HuH-7.5 (cell line): ENCODE measurements around the gene PPP1R26.
"Not testable (repeated sequence)": the region's sequence is repeated elsewhere in the genome, so short reads cannot be mapped to it uniquely, and the experiment has no call there.

ENCODE experiments used
- DNase-seq: peaks from one replicate; pipeline ENCODE4 v3.0.0; 2011; ENCODE audit warnings: low spot score

The PPP1R26 gene, protein sequence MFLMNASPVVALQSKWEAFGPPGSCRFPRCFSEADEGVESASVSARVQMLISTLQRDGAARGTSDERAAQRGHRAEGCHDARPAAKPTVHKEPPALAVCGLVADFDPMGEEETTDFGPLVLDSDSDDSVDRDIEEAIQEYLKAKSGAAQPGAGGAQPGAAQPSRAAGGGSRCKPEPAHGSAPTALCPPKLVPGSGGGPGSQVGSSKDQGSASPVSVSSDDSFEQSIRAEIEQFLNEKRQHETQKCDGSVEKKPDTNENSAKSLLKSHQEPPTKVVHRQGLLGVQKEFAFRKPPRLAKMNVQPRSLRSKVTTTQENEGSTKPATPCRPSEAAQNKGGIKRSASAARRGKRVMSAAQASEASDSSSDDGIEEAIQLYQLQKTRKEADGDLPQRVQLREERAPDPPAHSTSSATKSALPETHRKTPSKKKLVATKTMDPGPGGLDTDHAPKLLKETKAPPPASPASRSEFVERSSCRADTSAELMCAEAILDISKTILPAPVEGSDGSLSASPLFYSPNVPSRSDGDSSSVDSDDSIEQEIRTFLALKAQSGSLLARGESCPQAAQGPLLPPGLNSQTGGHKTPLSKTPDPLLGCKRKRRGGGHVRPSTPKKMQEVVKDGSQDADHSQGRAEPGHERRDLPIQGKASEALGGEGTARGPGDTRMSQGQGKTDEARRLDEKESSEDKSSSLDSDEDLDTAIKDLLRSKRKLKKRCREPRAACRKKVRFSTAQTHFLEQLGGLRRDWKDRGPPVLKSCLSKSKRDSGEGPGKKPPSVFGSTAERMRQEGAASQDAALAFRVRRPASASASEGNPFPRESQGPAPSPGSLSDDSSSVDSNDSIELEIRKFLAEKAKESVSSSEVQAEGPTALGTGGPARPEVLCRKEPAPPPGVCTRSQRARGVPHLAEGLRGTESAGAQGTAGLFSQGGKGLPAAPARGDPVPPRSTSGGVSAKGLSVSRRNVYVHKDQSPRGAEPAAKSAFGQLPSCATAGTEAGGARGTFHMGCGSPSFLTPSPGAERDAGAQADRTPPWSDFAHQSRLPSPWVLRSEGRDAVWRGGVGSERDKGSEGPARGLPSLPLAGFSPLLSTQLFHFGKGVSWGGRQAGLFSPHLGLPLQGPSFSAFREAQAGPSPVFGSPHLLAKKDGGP (N-terminal part only)

GRCh38 chr9:135479469-135480052, at the start of gene PPP1R26:
Gene PPP1R26, plus strand, starts transcription at chr9:135479782. Its CDS starts 4,729 bp downstream, at chr9:135484511.
- no peak for DNase-seq

GRCh38 chr9:135437259-135437658, 42.3 kb upstream of the PPP1R26 start:
- DNase-seq, result no peak

DNA sequence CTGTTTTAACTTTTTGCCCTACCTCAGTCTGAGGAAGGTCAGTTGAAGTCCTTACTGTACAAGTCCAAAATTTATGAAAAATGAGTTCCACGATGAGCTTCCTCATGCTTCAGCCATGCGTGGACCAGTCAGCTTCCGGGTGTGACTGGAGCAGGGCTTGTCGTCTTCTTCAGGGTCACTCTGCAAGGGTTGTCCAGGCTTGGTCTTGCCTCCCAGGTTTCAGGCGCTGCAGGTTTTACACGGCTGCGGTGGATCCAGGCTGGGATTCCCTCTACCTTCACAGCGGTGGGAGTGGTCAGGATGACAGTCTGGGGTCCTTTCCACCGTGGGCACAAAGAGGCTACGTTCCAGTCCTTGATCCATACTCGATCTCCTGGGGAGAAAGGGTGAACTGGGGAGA, 41.9 kb upstream of the PPP1R26 start:
- not testable (repeated sequence) for DNase-seq

DNA sequence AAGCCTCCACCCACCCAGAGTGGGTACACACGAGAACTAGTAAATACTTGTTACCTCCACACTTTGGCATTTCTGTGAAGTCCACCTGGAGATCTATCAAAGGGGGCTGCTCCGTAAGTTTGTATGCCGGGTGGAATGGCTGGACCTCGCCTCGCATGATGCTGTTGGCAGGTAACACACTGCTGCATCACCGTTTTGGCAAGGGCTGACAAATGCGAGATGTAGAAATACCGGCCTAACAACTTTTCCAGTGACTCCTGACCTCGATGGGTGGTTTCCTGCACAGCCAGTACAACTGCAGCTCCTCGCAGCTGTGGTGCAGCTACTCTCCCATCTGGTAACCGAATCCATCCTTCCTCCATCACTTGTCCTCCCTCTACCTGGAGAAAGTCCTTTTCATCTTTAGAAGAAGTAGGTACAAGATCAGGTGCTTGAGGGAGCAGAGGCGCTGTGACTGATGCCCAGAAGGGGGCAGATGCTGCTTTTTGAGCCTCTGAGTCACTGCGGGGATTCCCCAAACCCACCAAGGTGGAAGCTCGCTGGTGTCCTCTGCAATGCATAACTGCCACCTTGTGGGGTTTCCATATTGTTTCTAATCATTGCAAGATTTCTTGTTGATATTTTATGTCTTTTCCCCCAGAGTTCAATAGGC, 40.9 kb upstream of the PPP1R26 start:
- DNase-seq, result not testable (repeated sequence)

DNA sequence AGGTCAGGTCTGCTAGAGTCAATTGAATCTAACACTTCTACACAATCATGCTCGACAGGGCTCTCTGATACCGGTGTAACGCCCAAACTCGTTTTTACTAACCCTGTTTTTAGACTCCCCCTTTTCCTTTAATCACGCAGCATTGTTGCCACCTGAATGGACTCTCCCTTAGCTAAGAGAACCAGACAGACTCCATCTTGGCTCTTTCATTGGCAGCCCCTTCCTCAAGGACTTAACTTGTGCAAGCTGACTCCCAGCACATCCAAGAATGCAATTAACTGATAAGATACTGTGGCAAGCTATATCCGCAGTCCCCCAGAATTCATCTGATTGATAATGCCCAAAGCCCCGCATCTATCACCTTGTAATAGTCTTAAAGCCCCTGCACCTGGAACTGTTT, 40.1 kb upstream of the PPP1R26 start:
- DNase-seq, result not testable (repeated sequence)

- DNase-seq, result no peak
Measured at GRCh38 chr9:135439916-135440315, 39.7 kb upstream of the PPP1R26 start.

DNA sequence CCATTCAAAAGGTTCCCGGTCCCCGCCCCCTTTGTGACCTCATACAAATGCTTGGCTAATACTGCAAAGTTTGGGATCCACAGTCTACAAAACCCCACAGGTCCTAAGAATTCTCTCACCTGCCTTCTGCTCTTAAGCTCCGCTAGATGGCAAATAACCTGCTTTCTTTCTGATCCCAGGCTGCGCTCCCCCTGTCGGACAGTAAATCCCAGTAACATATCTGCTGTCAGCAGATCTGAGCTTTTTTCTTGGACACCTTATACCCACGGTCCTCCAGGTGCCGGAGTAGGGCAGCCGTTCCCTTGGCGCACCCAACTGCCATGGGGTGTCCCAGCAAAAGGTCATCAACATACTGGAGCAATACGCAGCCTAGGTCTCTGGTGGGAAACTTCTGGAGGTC, 39.0 kb upstream of the PPP1R26 start:
- no peak for DNase-seq

GRCh38 chr9:135441105-135442071, 38.2 kb upstream of the PPP1R26 start:
- not testable (repeated sequence) for DNase-seq

- DNase-seq, result no peak
Measured at GRCh38 chr9:135442075-135442474, 37.5 kb upstream of the PPP1R26 start.

DNA sequence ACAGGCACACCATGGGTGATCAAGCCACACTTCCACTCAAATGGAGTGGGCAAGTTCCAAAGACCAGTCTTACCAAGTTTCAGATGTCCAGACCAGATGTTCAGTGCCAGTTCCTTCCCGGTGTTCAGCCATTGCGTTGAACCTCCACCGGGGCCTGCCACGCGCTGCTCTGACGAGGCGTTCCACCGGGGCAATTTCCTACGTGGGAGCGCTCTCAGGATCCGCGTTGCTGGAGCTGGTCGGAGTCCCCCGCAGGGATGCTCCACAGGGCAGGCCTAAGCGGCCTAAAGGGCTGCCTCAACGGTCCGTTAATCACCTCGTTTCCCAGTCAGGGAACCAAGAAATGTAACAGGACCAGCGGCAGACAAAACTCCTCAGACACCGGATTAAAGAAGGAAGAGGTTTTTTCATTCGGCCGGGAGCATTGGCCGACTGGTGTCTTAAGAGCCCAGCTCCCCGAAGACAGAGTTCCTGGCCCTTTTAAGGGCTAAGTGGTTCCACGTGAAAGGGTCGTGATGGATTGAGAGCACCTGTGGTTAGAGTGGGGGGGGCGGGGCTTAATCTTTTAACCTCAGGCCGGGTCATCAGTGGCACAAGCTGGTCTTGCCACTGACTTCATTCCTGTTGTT, 35.7 kb upstream of the PPP1R26 start:
- no peak for DNase-seq

DNA sequence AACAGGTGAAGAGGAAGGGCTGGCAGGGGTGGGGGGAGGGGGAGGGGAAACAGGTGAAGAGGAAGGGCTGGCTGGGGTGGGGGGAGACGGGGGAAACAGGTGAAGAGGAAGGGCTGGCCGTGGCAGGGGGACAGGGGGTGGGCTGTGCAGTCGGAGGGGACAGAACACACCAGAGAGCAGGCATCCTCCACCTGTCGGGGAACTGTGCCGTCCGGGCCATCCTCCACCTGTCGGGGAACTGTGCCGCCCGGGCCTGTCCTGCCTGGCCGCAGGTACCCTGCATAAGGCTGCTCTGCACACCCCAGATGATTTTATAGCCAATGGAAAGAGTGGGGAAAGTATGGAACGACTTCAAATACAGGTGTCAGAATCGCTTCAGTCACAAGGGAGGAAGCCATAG, 32.5 kb upstream of the PPP1R26 start:
- DNase-seq, result no peak

GRCh38 chr9:135448663-135449100, 30.9 kb upstream of the PPP1R26 start:
- DNase-seq, result no peak

DNA sequence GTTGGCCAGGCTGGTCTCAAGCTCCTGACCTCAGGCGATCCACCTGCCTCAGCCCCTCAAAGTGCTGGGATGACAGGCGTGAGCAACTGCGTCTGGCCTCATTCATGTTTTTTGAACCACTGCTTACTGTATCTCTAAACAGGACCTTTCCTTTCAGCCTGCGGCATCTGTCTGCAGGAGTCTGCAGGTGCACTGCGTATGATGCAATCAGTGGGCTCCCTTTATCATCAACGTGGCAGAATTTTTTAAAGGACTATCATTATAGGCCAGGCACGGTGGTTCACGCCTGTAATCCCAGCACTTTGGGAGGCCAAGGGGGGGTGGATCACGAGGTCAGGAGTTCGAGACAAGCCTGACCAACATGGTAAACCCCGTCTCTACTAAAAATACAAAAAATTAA, 30.1 kb upstream of the PPP1R26 start:
- not testable (repeated sequence) for DNase-seq

DNA sequence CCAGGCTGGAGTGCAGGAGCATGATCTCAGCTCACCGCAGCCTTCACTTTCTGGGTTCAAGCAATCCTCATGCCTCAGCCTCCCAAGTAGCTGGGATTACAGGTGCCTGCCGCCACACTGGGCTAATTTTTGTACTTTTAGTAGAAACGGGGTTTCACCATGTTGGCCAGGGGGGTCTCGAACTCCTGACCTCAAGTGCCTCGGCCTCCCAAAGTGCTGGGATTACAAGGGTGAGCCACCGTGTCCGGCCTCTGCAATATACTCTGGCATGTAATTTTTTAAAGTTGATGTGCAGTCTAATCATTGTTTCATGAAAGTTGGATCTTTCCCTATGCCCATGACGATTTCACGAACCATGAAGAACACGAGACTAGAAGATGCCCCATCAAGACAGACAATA, 28.6 kb upstream of the PPP1R26 start:
- DNase-seq, result no peak

GRCh38 chr9:135451909-135452308, 27.7 kb upstream of the PPP1R26 start:
- DNase-seq, result not testable (repeated sequence)

DNA sequence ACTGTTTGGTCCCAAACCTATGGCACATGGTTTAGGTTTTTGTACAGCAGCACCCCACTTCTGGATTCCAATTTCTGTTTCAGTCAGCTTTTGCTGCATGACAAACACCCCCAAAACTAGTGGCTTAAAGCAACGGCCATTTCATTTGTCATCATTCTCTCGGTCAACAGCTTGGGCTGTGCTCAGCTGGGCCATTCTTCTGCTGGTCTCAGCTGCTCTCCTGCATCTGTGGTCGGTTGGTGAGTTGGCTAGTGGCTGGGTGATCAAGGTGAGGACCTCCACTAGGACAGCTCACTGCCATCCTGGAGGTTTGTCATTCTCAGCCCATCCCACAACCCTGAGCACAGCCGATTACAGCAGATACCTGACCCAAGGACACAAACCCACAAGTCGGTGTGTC, 24.8 kb upstream of the PPP1R26 start:
- no peak for DNase-seq

- no peak for DNase-seq
Measured at GRCh38 chr9:135455401-135456030, 24.1 kb upstream of the PPP1R26 start.

DNA sequence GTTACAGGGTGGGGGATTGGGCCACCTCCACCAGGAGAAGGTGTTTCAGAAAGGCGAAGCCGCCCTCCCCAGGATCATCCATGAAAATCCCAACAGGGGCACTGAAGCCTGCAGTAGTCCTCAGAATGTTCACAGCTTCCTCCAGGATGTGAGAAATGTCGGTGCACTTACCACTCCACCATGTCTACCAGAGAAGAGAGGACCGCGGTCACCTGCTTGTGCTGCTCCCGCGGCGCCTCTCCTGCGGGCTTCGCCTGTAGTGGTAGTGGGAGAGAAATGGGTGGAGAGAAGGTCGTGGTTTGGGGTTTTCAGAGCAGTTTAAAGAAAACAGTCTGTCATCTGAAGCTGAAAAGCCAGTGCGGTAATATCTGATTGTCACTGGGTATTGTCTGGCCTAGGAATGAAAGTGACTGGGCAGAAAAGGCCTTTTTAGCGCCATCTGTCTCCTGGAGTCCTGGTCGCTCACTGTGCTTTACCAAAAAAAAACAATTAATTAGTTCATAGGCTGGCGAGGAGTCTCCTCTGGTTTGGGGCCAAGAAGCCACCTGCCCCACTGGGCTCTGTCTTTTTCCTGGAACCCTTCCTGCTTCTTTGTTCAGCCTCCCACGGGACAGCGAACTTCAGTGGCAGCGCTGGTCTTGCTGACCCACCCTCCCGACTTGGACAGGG, 23.0 kb upstream of the PPP1R26 start:
- DNase-seq, result no peak

- not testable (repeated sequence) for DNase-seq
Measured at GRCh38 chr9:135458478-135458877, 21.1 kb upstream of the PPP1R26 start.
